Measurements from ENCODE around the gene KIF5B.
A peak's percentile ranks its signal among the peaks of the same experiment; 100 is the strongest.
"Not testable (repeated sequence)": the region's sequence is repeated elsewhere in the genome, so short reads cannot be mapped to it uniquely, and the experiment has no call there.

Gene KIF5B

GRCh38 chr10:32059472-32059871 is 3.2 kb upstream of the KIF5B start:
- DNase-seq (ENCODE audit: low read depth), result no peak

GRCh38 chr10:32057036-32057372 is 779 bp upstream of the KIF5B start:
- DNase-seq (ENCODE audit: low read depth), result no peak

GRCh38 chr10:32055478-32056135 is 618 bp downstream of the KIF5B start:
- DNase-seq (ENCODE audit: low read depth), result peak; percentile 31

GRCh38 chr10:32054094-32054493 is 2.1 kb downstream of the KIF5B start:
- no peak for DNase-seq (ENCODE audit: low read depth)

- DNase-seq (ENCODE audit: low read depth), result not testable (repeated sequence)
Measured at GRCh38 chr10:32053392-32053791, 2.8 kb downstream of the KIF5B start.

- no peak for DNase-seq (ENCODE audit: low read depth)
Measured at GRCh38 chr10:32051926-32052325, 4.3 kb downstream of the KIF5B start.

- DNase-seq (ENCODE audit: low read depth), result no peak
Measured at GRCh38 chr10:32050177-32050576, 6.0 kb downstream of the KIF5B start.

- DNase-seq (ENCODE audit: low read depth), result no peak
Measured at GRCh38 chr10:32049113-32049512, 7.1 kb downstream of the KIF5B start.

GRCh38 chr10:32048282-32048681 is 7.9 kb downstream of the KIF5B start:
- no peak for DNase-seq (ENCODE audit: low read depth)

- DNase-seq (ENCODE audit: low read depth), result no peak
Measured at GRCh38 chr10:32047881-32048280, 8.3 kb downstream of the KIF5B start.

GRCh38 chr10:32046151-32046550 is 10.1 kb downstream of the KIF5B start:
- DNase-seq (ENCODE audit: low read depth), result no peak

- not testable (repeated sequence) for DNase-seq (ENCODE audit: low read depth)
Measured at GRCh38 chr10:32042730-32043129, 13.5 kb downstream of the KIF5B start.

- no peak for DNase-seq (ENCODE audit: low read depth)
Measured at GRCh38 chr10:32041290-32042028, 14.8 kb downstream of the KIF5B start.

- no peak for DNase-seq (ENCODE audit: low read depth)
Measured at GRCh38 chr10:32039734-32040133, 16.5 kb downstream of the KIF5B start.

- no peak for DNase-seq (ENCODE audit: low read depth)
Measured at GRCh38 chr10:32038777-32039176, 17.4 kb downstream of the KIF5B start.

GRCh38 chr10:32036922-32037321 is 19.3 kb downstream of the KIF5B start:
- no peak for DNase-seq (ENCODE audit: low read depth)

GRCh38 chr10:32035038-32035437 is 21.2 kb downstream of the KIF5B start:
- DNase-seq (ENCODE audit: low read depth), result no peak

- no peak for DNase-seq (ENCODE audit: low read depth)
Measured at GRCh38 chr10:32033171-32033570, 23.1 kb downstream of the KIF5B start.

GRCh38 chr10:32031920-32032319 is 24.3 kb downstream of the KIF5B start:
- no peak for DNase-seq (ENCODE audit: low read depth)

GRCh38 chr10:32031424-32031823 is 24.8 kb downstream of the KIF5B start:
- DNase-seq (ENCODE audit: low read depth), result no peak

GRCh38 chr10:32028710-32029109 is 27.5 kb downstream of the KIF5B start:
- no peak for DNase-seq (ENCODE audit: low read depth)

- no peak for DNase-seq (ENCODE audit: low read depth)
Measured at GRCh38 chr10:32023264-32023663, 33.0 kb downstream of the KIF5B start.

GRCh38 chr10:32017044-32017443 is 39.2 kb downstream of the KIF5B start:
- no peak for DNase-seq (ENCODE audit: low read depth)

GRCh38 chr10:32015386-32015785 is 40.8 kb downstream of the KIF5B start:
- DNase-seq (ENCODE audit: low read depth), result no peak
